HG03575 (cell line): Measurements from ENCODE around the gene OR10R2.
"Not testable (repeated sequence)": the region's sequence is repeated elsewhere in the genome, so short reads cannot be mapped to it uniquely, and the experiment has no call there.

Source experiments
- ATAC-seq: cut with Tn5 transposase; IDR thresholded peaks from one replicate; pipeline ENCODE4 v1.9.1; 2021; ENCODE audit not compliant: unreplicated experiment, insufficient number of reproducible peaks, low FRiP score; ENCODE audit errors: extremely low read depth

Gene OR10R2

GRCh38 chr1:158471920-158472319, at the start of gene OR10R2:
TSS of gene OR10R2 (plus strand) at chr1:158472220. CDS start at chr1:158472326, 106 bp downstream.
- no peak for ATAC-seq

GRCh38 chr1:158425027-158425426, 47.0 kb upstream of the OR10R2 start:
- no peak for ATAC-seq

GRCh38 chr1:158426137-158426536, 45.9 kb upstream of the OR10R2 start, which contains the start of gene OR10K2:
TSS of gene OR10K2 (minus strand) at chr1:158426237. CDS start at chr1:158420866, 5,371 bp downstream.
- ATAC-seq, result no peak

- ATAC-seq, result not testable (repeated sequence)
Measured at GRCh38 chr1:158430163-158430562, 41.9 kb upstream of the OR10R2 start.

- ATAC-seq, result no peak
Measured at GRCh38 chr1:158434741-158435140, 37.3 kb upstream of the OR10R2 start.

- no peak for ATAC-seq
Measured at GRCh38 chr1:158445376-158445775, 26.6 kb upstream of the OR10R2 start.

- no peak for ATAC-seq
Measured at GRCh38 chr1:158454537-158454936, 17.5 kb upstream of the OR10R2 start.

GRCh38 chr1:158457246-158457645, 14.8 kb upstream of the OR10R2 start:
- no peak for ATAC-seq

- ATAC-seq, result no peak
Measured at GRCh38 chr1:158458263-158458662, 13.8 kb upstream of the OR10R2 start.

GRCh38 chr1:158461534-158461933, 10.5 kb upstream of the OR10R2 start, which contains the start of gene OR10K1:
TSS of gene OR10K1 (plus strand) at chr1:158461834. CDS start at chr1:158465562, 3,728 bp downstream.
- no peak for ATAC-seq

- ATAC-seq, result no peak
Measured at GRCh38 chr1:158485455-158485854, 13.4 kb downstream of the OR10R2 start.

GRCh38 chr1:158491316-158491715, 19.3 kb downstream of the OR10R2 start:
- no peak for ATAC-seq

GRCh38 chr1:158493054-158493453, 21.0 kb downstream of the OR10R2 start:
- ATAC-seq, result no peak

GRCh38 chr1:158494796-158495195, 22.8 kb downstream of the OR10R2 start:
- no peak for ATAC-seq

- no peak for ATAC-seq
Measured at GRCh38 chr1:158496374-158496773, 24.4 kb downstream of the OR10R2 start.

- no peak for ATAC-seq
Measured at GRCh38 chr1:158506369-158506987, 34.5 kb downstream of the OR10R2 start.

GRCh38 chr1:158507511-158507910, 35.5 kb downstream of the OR10R2 start:
- no peak for ATAC-seq

GRCh38 chr1:158509471-158510156, 37.6 kb downstream of the OR10R2 start:
- ATAC-seq, result no peak

- ATAC-seq, result no peak
Measured at GRCh38 chr1:158516966-158517365, 44.9 kb downstream of the OR10R2 start.

GRCh38 chr1:158520021-158520420, 48.0 kb downstream of the OR10R2 start:
- ATAC-seq, result no peak
